Stomach (tissue), 9 donors: ENCODE data around the gene FGF12. TPM values are rescaled to one million over a fixed set of nuclear protein-coding genes. Genes with fewer than 3 reads are reported as not detected.

Experiments
- DNase-seq, 2 donors: peaks; one replicate each; pipeline versions ENCODE4 v3.0.0 to v3.0.0-alpha.2; 2013 to 2019
- H3K27ac ChIP-seq, 5 donors: fragments of 200-600 bp in 4 of 5; sonication (generic) in 4 of 5; one replicate each; pipeline ENCODE4 v1.5.1; 2013 to 2019; ENCODE audit warnings: mild to moderate bottlenecking in 1 of 5, moderate library complexity in 1 of 5
- H3K27me3 ChIP-seq, 3 donors: fragments of 200-600 bp; sonication (generic); one replicate each; pipeline ENCODE4 v1.5.1; 2017 to 2019; ENCODE audit warnings: mixed run types in 1 of 3
- H3K36me3 ChIP-seq, 4 donors: fragments of 200-600 bp; sonication (generic); 1 replicate in 3 of 4; 2 replicates in 1 of 4; pipeline ENCODE4 v1.5.1; 2016 to 2019
- H3K4me1 ChIP-seq, 4 donors: fragments of 200-600 bp; sonication (generic); one replicate each; pipeline ENCODE4 v1.5.1; 2016 to 2019
- H3K4me3 ChIP-seq, 4 donors: fragments of 200-600 bp; sonication (generic) in 3 of 4; one replicate each; pipeline ENCODE4 v1.5.1; 2016 to 2019; ENCODE audit warnings: mild to moderate bottlenecking in 1 of 4
- H3K9me3 ChIP-seq, 4 donors: fragments of 200-600 bp; sonication (generic); one replicate each; pipeline ENCODE4 v1.5.1; 2016 to 2019
- CTCF ChIP-seq, 7 experiments: fragments of 450-650 bp in 4 of 7; fragments of 200-600 bp in 3 of 7; sonication (generic) in 3 of 7; IDR thresholded peaks; one replicate each; pipeline ENCODE4 v1.5.1; 2016 to 2019; ENCODE audit warnings: antibody characterized with exemption in 7 of 7, control low read depth in 2 of 7, mild to moderate bottlenecking in 1 of 7
- EP300 ChIP-seq: sonication (generic); formaldehyde crosslinking; IDR thresholded peaks from one replicate; pipeline ENCODE4 v1.6.1; 2017; ENCODE audit warnings: antibody characterized with exemption
- POLR2A ChIP-seq, 4 donors: fragments of 450-650 bp; IDR thresholded peaks; one replicate each; pipeline ENCODE4 v1.6.1; 2016; ENCODE audit warnings: antibody characterized with exemption in 4 of 4, control low read depth in 2 of 4, mild to moderate bottlenecking in 1 of 4, moderate library complexity in 1 of 4
- POLR2AphosphoS5 ChIP-seq, 3 donors: sonication (generic); formaldehyde crosslinking; IDR thresholded peaks; one replicate each; pipeline ENCODE4 v1.6.1; 2016; ENCODE audit warnings: antibody characterized with exemption in 3 of 3
- WGBS, 5 donors: extraction: QIAGEN DNeasy Blood & Tissue Kit in 3 of 5; methylation state at CpG; one replicate each; pipeline versions ENCODE4 v1.1.5 to v1.1.7; 2013 to 2018; 5-methylcytosine and 5-hydroxymethylcytosine counted together
- intact Hi-C: fragments of 100-400 bp; cut with DNase I; formaldehyde crosslinking; loops from one replicate; pipeline ENCODE4 v1.15.1; 2023; ENCODE audit warnings: low total_unique reads
- polyA plus RNA-seq, 3 donors: library from polyadenylated mRNA; stranded (reverse); fragments of 200-250 nt; gene quantifications; one replicate each; pipeline ENCODE4 v1.2.3, GENCODE V29; 2013
- total RNA-seq, 5 donors: library from RNA; depleted of rRNA; stranded (reverse); fragments of >200 nt; gene quantifications; one replicate each; pipeline versions ENCODE4 v1.1.0 to v1.2.3, GENCODE V29; 2014 to 2016
- donor health status: healthy with polysubstance abuse.
- donor health status: Bipolar disorder and iron deficiency.
- donor health status: healthy.

FGF12 gene
- total and polyA plus RNA-seq, 8 donors = 0.45 to 5.0 (median 0.88) TPM; not detected in 1

DNA sequence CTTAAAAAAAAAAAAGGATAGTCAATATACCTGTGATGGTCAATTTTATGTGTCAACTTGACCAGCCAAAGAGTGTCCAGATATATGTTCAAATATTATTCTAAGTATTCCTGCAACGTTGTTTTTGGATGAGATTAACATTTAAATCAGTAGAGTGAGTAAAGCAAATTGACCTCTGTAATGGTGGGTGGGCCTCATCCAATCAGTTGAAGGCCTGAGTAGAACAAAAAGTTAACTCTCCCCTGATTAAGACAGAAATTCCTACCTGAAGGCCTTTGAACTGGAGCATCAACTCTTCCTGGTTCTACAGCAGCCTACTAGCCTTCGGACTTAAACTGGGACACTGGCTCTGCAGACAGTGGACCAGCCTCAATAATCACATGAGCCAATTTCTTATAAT is 154.1 kb downstream of the FGF12 start:
- no peaks in the 10 kb centered on the region for H3K36me3 ChIP-seq
- TF ChIP-seq CTCF (IDR thresholded peaks at IDR 0.05) (no peak), POLR2A (IDR thresholded peaks at IDR 0.05) (no peak)
- H3K4me1 ChIP-seq = peaks cover 0 to 23% (median 3%) of the 10 kb centered on the region in 4 donors
- no peak overlapping the region for H3K27ac ChIP-seq
- no peaks in the 10 kb centered on the region for H3K27me3 ChIP-seq
- H3K9me3 ChIP-seq = peaks cover 0 to 4% (median 0%) of the 10 kb centered on the region in 4 donors
- intact Hi-C loops = no loop called here
- 59 to 82% (median 70%) methylated on average over 2 of the region's 2 CpGs for WGBS, 5 donors
- no peak for DNase-seq
- no peak overlapping the region for H3K4me3 ChIP-seq

GRCh38 chr3:192570821-192571791 is 156.2 kb downstream of the FGF12 start:
- DNase-seq = peak; percentile 54 to 78
- Histone ChIP-seq H3K4me3 (peak overlapping the region; percentile 8 to 43 (median 31)), H3K36me3 (no peaks in the 10 kb centered on the region), H3K9me3 (no peaks in the 10 kb centered on the region), H3K4me1 (peaks cover 0 to 19% (median 3%) of the 10 kb centered on the region in 4 donors), H3K27ac (peak overlapping the region in 2 of 5 donors; percentile 50 to 61), H3K27me3 (no peaks in the 10 kb centered on the region)
- 28 to 54% (median 34%) methylated on average over 30 of the region's 30 CpGs for WGBS, 5 donors
- intact Hi-C loops = no loop called here
- TF ChIP-seq POLR2A (IDR thresholded peaks at IDR 0.05) = no peak
- TF ChIP-seq POLR2AphosphoS5 (IDR thresholded peaks at IDR 0.05) = peak in 1 of 3 donors; percentile 9

DNA sequence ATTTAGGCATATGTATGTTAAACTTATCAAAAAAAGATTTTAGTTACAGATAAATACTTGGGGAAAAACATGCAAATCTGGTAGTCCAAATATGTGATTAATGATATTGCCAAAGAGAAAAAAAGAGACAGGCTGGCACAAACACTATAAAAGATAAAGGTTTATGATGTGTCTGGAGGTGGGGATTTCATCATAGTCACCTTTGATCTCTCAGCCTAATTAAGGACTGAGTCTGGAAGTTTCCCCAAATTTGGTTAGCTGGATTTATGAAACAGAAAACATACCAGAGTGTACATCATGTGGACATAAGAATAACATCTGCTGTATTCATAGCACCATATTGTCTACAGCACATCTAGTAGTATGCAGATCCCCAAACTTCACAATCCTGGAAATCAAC is 157.0 kb downstream of the FGF12 start:
- H3K9me3 ChIP-seq = no peaks in the 10 kb centered on the region
- TF ChIP-seq POLR2AphosphoS5 (IDR thresholded peaks at IDR 0.05) (no peak), EP300 (no peak), CTCF (IDR thresholded peaks at IDR 0.05) (no peak), POLR2A (IDR thresholded peaks at IDR 0.05) (no peak)
- peaks cover 0 to 19% (median 3%) of the 10 kb centered on the region in 4 donors for H3K4me1 ChIP-seq
- intact Hi-C loops = no loop called here
- no peak overlapping the region for H3K4me3 ChIP-seq
- H3K27ac ChIP-seq = no peak overlapping the region
- DNase-seq = peak in 1 of 2 donors; percentile 3
- H3K27me3 ChIP-seq = no peaks in the 10 kb centered on the region
- H3K36me3 ChIP-seq = no peaks in the 10 kb centered on the region

DNA sequence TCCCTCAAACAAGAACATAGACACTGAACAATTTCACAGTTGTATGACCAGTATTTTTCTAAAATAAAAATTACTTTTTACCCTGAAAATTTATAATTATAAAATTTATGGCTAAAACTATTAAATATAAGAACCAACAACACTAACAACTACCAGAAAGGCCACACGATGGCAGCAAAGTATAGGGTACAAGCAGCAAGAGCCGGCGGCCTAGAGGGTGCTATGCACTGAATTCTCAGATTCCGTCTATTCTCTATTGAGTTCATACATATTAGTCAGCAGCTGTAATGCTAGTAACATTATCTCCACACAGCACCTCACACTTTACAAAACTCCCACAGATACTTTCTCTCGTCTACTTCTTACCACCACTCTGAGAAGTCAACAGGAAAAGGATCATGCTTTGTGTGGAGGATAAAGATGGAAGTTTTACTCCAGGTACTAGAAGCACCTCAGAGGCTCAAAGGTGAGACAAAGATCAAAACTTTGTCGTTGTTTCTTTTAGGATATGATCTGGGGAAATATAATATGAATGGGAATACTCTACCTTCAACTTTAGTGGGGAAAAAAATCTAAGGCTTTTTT is 160.5 kb downstream of the FGF12 start:
- no peaks in the 10 kb centered on the region for H3K9me3 ChIP-seq
- WGBS, 5 donors = 6 to 11% (median 10%) methylated on average over 6 of the region's 6 CpGs
- no peaks in the 10 kb centered on the region for H3K36me3 ChIP-seq
- intact Hi-C loops = loop anchor here (5.0 kb wide), 1 partner anchor 236 kb away; no protein-coding TSS in a partner anchor
- no peaks in the 10 kb centered on the region for H3K27me3 ChIP-seq
- no peak for TF ChIP-seq EP300
- no peak for TF ChIP-seq POLR2A (IDR thresholded peaks at IDR 0.05)
- TF ChIP-seq CTCF (IDR thresholded peaks at IDR 0.05) = peak in 5 of 7 experiments; percentile 49 to 74 (median 67)
- TF ChIP-seq POLR2AphosphoS5 (IDR thresholded peaks at IDR 0.05) = no peak
- H3K4me1 ChIP-seq = peaks cover 0 to 19% (median 3%) of the 10 kb centered on the region in 4 donors
- no peak overlapping the region for H3K4me3 ChIP-seq
- peak; percentile 84 to 93 for DNase-seq
- no peak overlapping the region for H3K27ac ChIP-seq
